OCI-LY3 (cell line): ENCODE results near the gene FAU.
A peak's percentile ranks its signal among the peaks of the same experiment; 100 is the strongest.

ENCODE experiments used
- H2AFZ ChIP-seq: fragments of 200-600, 300-600 bp; shearing (Covaris generic); 2 replicates; pipeline ENCODE4 v1.6.0; 2014; ENCODE audit warnings: antibody characterized with exemption, low read depth, low read length
- H3K27ac ChIP-seq: fragments of 200-600, 300-600 bp; sonication (generic); 2 replicates; pipeline ENCODE4 v1.5.1; 2014; ENCODE audit warnings: mild to moderate bottlenecking, low read length, moderate library complexity, mixed read lengths
- H3K27me3 ChIP-seq: fragments of 200-600, 300-600 bp; sonication (generic); 2 replicates; pipeline ENCODE4 v1.6.1; 2014; ENCODE audit warnings: low read depth, low read length, mixed read lengths
- H3K36me3 ChIP-seq: fragments of 200-600, 300-600 bp; sonication (generic); replicated peaks from 2 replicates; pipeline ENCODE3; 2014; ENCODE audit warnings: low read depth, low read length, mixed read lengths
- H3K4me1 ChIP-seq: fragments of 300-600, 200-600 bp; sonication (generic); 2 replicates; pipeline ENCODE4 v1.6.1; 2014; ENCODE audit warnings: low read length, mixed read lengths
- H3K4me2 ChIP-seq: fragments of 200-600, 300-600 bp; sonication (generic); 2 replicates; pipeline ENCODE4 v1.6.1; 2014; ENCODE audit warnings: low read length, mixed read lengths
- H3K4me3 ChIP-seq: fragments of 300-600, 200-600 bp; sonication (generic); 2 replicates; pipeline ENCODE4 v1.5.1; 2014; ENCODE audit warnings: antibody characterized with exemption, mild to moderate bottlenecking, low read length, moderate library complexity
- H3K79me2 ChIP-seq: fragments of 300-600, 200-600 bp; shearing (Covaris generic); 2 replicates; pipeline ENCODE4 v1.6.1; 2014; ENCODE audit warnings: mild to moderate bottlenecking, low read length, mixed read lengths
- H3K9ac ChIP-seq: fragments of 300-600, 200-600 bp; shearing (Covaris generic); 2 replicates; pipeline ENCODE4 v1.6.0; 2014; ENCODE audit warnings: mild to moderate bottlenecking, low read length, moderate library complexity
- H3K9me3 ChIP-seq: fragments of 200-600, 300-600 bp; shearing (Covaris generic); 2 replicates; pipeline ENCODE4 v1.6.1; 2014; ENCODE audit warnings: low read length, mixed read lengths; ENCODE audit not compliant: insufficient read depth
- H4K20me1 ChIP-seq: fragments of 200-600, 300-600 bp; sonication (generic); 2 replicates; pipeline ENCODE4 v1.6.1; 2016; ENCODE audit warnings: low read length, mixed read lengths; ENCODE audit not compliant: insufficient read depth
- EZH2phosphoT487 ChIP-seq: fragments of 200-600 bp; shearing (Covaris generic); IDR thresholded peaks from 2 replicates; pipeline ENCODE4 v1.6.1; 2018; ENCODE audit warnings: antibody characterized with exemption, mixed run types, low read depth
- TF ChIP-seq, protein P1 (sequence below): fragments of 200-600, 300-600 bp; sonication (generic); IDR thresholded peaks from 2 replicates; pipeline ENCODE4 v1.5.1; 2014; ENCODE audit warnings: antibody characterized with exemption, low read length, low read depth

FAU gene

DNA sequence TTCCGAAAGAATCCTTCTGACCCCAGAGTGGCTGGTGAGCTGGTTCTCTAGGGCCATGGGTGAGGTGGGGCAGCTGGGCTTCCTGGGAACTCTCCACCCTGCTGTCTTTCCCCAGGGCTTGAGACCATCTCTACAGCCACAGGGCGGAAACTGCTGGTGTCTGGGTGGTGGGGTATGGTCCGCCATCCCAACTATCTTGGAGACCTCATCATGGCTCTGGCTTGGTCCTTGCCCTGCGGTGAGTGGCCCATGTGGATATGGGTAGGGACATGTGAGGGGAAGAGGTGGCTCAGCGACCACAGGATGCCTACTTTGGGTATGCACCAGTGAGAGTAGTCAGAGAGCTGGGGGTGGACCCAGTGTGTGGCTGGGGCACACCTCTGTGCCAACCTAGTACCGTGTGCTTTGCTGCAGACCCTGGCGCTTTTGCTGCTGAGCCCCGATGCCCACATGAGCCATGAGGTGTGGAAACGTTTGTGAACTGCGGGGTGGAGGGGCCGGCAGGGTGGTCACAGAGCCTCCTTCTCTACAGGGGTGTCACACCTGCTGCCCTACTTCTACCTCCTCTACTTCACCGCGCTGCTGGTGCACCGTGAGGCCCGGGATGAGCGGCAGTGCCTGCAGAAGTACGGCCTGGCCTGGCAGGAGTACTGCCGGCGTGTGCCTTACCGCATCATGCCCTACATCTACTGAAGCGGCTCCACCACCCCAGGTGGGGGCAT, 6.4 kb downstream of the FAU start:
- no peaks in the 10 kb centered on the region for H3K9me3 ChIP-seq
- no peaks in the 10 kb centered on the region for H3K27me3 ChIP-seq
- peaks cover 37% of the 10 kb centered on the region for H3K4me1 ChIP-seq
- H3K4me2 ChIP-seq = no peak overlapping the region
- H3K79me2 ChIP-seq = peaks cover 42% of the 10 kb centered on the region
- no peak overlapping the region for H3K27ac ChIP-seq
- H2AFZ ChIP-seq = no peak overlapping the region
- H3K4me3 ChIP-seq = no peak overlapping the region
- TF ChIP-seq, protein P1, sequence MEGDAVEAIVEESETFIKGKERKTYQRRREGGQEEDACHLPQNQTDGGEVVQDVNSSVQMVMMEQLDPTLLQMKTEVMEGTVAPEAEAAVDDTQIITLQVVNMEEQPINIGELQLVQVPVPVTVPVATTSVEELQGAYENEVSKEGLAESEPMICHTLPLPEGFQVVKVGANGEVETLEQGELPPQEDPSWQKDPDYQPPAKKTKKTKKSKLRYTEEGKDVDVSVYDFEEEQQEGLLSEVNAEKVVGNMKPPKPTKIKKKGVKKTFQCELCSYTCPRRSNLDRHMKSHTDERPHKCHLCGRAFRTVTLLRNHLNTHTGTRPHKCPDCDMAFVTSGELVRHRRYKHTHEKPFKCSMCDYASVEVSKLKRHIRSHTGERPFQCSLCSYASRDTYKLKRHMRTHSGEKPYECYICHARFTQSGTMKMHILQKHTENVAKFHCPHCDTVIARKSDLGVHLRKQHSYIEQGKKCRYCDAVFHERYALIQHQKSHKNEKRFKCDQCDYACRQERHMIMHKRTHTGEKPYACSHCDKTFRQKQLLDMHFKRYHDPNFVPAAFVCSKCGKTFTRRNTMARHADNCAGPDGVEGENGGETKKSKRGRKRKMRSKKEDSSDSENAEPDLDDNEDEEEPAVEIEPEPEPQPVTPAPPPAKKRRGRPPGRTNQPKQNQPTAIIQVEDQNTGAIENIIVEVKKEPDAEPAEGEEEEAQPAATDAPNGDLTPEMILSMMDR = no peak
- no peak for TF ChIP-seq EZH2phosphoT487
- no peak overlapping the region for H3K9ac ChIP-seq
- H3K36me3 ChIP-seq = peaks cover 32% of the 10 kb centered on the region
- peaks cover 5% of the 10 kb centered on the region for H4K20me1 ChIP-seq

DNA sequence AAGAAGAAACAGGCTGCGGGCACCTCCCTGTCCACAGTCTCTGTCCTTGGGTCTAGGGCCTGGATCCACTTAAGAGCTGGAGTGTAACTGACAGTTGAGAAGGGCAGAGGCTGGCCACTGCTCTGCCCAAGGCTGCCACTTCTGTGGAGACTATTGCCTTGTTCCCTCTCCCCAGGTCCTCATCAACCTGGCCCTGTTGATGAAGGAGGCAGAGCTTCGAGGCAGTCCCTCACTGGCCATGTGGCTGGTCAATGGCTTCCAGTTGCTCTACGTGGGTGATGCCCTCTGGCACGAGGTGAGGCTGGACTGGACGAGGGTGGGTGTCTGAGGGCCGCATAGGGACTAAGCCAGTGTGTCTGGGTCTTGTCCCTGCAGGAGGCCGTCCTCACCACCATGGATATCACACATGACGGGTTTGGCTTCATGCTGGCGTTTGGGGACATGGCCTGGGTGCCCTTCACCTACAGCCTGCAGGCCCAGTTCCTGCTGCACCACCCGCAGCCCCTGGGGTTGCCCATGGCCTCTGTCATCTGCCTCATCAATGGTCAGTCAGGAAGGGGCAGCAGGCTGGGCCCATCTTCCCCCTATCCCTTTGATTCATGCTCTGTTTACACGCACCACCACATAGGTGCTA, 7.3 kb downstream of the FAU start:
- Histone ChIP-seq H3K27ac (no peak overlapping the region), H3K9me3 (no peaks in the 10 kb centered on the region), H3K4me1 (peaks cover 33% of the 10 kb centered on the region), H3K79me2 (peaks cover 34% of the 10 kb centered on the region), H3K9ac (no peak overlapping the region), H4K20me1 (peaks cover 5% of the 10 kb centered on the region), H2AFZ (no peak overlapping the region), H3K4me2 (no peak overlapping the region), H3K36me3 (peaks cover 23% of the 10 kb centered on the region), H3K4me3 (no peak overlapping the region), H3K27me3 (no peaks in the 10 kb centered on the region)
- TF ChIP-seq EZH2phosphoT487 = no peak
- TF ChIP-seq, protein P1 = no peak

DNA sequence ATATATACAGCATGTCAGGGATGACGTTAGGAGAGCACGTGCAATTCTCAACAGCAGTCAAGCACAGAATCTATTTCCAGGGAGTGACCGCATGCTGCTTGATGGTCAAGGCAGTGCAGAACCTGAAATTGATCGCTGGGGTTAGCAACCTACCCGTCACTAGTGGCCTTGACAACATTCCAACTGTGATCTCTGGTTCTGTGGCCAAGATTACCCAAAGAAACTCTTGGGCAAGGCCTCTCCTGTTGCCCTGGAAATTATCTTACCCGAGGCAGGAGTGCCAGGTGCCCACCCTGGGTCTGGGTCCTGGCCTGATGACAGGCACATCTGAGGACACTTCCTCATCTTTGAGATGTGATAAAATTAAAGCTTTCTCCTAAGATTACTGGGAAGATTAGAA, 8.1 kb downstream of the FAU start:
- H2AFZ ChIP-seq = no peak overlapping the region
- H3K4me3 ChIP-seq = no peak overlapping the region
- no peak overlapping the region for H3K27ac ChIP-seq
- TF ChIP-seq, protein P1 = no peak
- no peak for TF ChIP-seq EZH2phosphoT487
- H3K4me1 ChIP-seq = peaks cover 31% of the 10 kb centered on the region
- H3K9me3 ChIP-seq = no peaks in the 10 kb centered on the region
- no peaks in the 10 kb centered on the region for H3K27me3 ChIP-seq
- H3K9ac ChIP-seq = no peak overlapping the region
- peak overlapping the region; percentile 90; the same call in 1 of the 2 replicates for H3K4me2 ChIP-seq
- H3K79me2 ChIP-seq = peaks cover 30% of the 10 kb centered on the region
- H3K36me3 ChIP-seq = peaks cover 24% of the 10 kb centered on the region
- peaks cover 5% of the 10 kb centered on the region for H4K20me1 ChIP-seq

DNA sequence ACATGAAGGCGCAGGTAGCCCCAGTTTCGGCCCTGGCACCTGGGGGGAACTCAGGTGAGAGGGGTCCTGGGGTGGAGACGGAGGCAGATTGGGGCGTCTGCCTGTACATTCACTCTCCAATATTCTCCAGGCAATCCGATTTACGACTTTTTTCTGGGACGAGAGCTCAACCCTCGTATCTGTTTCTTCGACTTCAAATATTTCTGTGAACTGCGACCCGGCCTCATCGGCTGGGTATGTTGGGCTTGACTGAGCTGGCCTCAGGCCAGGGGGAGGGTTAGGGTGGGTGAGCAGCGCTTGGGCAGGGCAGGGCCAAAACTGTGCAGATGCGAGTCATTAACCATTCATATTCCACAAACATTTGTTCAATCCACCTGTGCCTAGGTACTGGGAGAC, 8.6 kb downstream of the FAU start:
- Histone ChIP-seq H3K9me3 (no peaks in the 10 kb centered on the region), H3K36me3 (peaks cover 21% of the 10 kb centered on the region), H3K27ac (no peak overlapping the region), H2AFZ (no peak overlapping the region), H3K4me1 (peaks cover 31% of the 10 kb centered on the region), H3K27me3 (no peaks in the 10 kb centered on the region), H3K4me2 (peak overlapping the region; percentile 90), H3K4me3 (peak overlapping the region; percentile 87), H3K79me2 (peaks cover 28% of the 10 kb centered on the region), H3K9ac (peak overlapping the region; percentile 85; the same call in 1 of the 2 replicates), H4K20me1 (peaks cover 5% of the 10 kb centered on the region)
- no peak for TF ChIP-seq EZH2phosphoT487
- TF ChIP-seq, protein P1 = no peak
